Nephron progenitor cell (in vitro differentiated cells): ENCODE data around the gene FGD4.

Experiments used
- DNase-seq: peaks from one replicate; pipeline ENCODE4 v3.0.0; 2021
- H3K27ac Mint-ChIP-seq: 2 replicates; pipeline ENCODE4 v1.8.0; 2021; ENCODE audit warnings: mild to moderate bottlenecking, moderate library complexity, mixed read lengths
- H3K27me3 Mint-ChIP-seq: 2 replicates; pipeline ENCODE4 v1.8.0; 2021; ENCODE audit warnings: mild to moderate bottlenecking, low read depth, mixed read lengths; ENCODE audit not compliant: poor library complexity
- H3K36me3 Mint-ChIP-seq: 2 replicates; pipeline ENCODE4 v1.8.0; 2021; ENCODE audit warnings: low read depth, mixed read lengths
- H3K4me1 Mint-ChIP-seq: 2 replicates; pipeline ENCODE4 v1.8.0; 2021; ENCODE audit warnings: mixed read lengths
- H3K4me3 Mint-ChIP-seq: 2 replicates; pipeline ENCODE4 v1.8.0; 2021; ENCODE audit warnings: mild to moderate bottlenecking, moderate library complexity, mixed read lengths
- H3K9me3 Mint-ChIP-seq: 2 replicates; pipeline ENCODE4 v1.8.0; 2021; ENCODE audit warnings: mild to moderate bottlenecking, moderate library complexity, mixed read lengths
- CTCF ChIP-seq: fragments of 200-600 bp; sonication (generic); IDR thresholded peaks from 2 replicates; pipeline ENCODE4 v1.5.0; 2021; ENCODE audit warnings: antibody characterized with exemption

The FGD4 gene

GRCh38 chr12:32399370-32400113, at the start of gene FGD4:
FGD4 (plus strand) TSS chr12:32399558.
- H3K36me3 Mint-ChIP-seq, result no peaks in the 10 kb centered on the region
- no peak within 1 kb of the TSS for H3K27ac Mint-ChIP-seq
- peak within 1 kb of the TSS; percentile 95 for H3K4me3 Mint-ChIP-seq
- no peaks in the 10 kb centered on the region for H3K9me3 Mint-ChIP-seq
- H3K27me3 Mint-ChIP-seq, result peaks cover 37% of the 10 kb centered on the region
- peaks cover 21% of the 10 kb centered on the region for H3K4me1 Mint-ChIP-seq
- DNase-seq, result peak; percentile 87
- TF ChIP-seq CTCF, result peak; percentile 41

- Mint-ChIP-seq H3K27ac (no peak overlapping the region), H3K27me3 (no peaks in the 10 kb centered on the region), H3K9me3 (no peaks in the 10 kb centered on the region), H3K4me3 (no peak overlapping the region), H3K36me3 (peaks cover 22% of the 10 kb centered on the region), H3K4me1 (no peaks in the 10 kb centered on the region)
- no peak for TF ChIP-seq CTCF
- no peak for DNase-seq
Measured at GRCh38 chr12:32353540-32353939, 45.8 kb upstream of the FGD4 start.

GRCh38 chr12:32357601-32358249, 41.6 kb upstream of the FGD4 start:
- H3K27me3 Mint-ChIP-seq, result peaks cover 4% of the 10 kb centered on the region
- no peak overlapping the region for H3K27ac Mint-ChIP-seq
- peaks cover 32% of the 10 kb centered on the region for H3K36me3 Mint-ChIP-seq
- H3K4me3 Mint-ChIP-seq, result no peak overlapping the region
- no peak for TF ChIP-seq CTCF
- no peaks in the 10 kb centered on the region for H3K9me3 Mint-ChIP-seq
- H3K4me1 Mint-ChIP-seq, result peaks cover 12% of the 10 kb centered on the region
- DNase-seq, result no peak

GRCh38 chr12:32360956-32361355, 38.4 kb upstream of the FGD4 start:
- no peak for TF ChIP-seq CTCF
- Mint-ChIP-seq H3K27me3 (peaks cover 4% of the 10 kb centered on the region), H3K36me3 (peaks cover 30% of the 10 kb centered on the region), H3K4me1 (peaks cover 17% of the 10 kb centered on the region), H3K27ac (no peak overlapping the region), H3K4me3 (no peak overlapping the region), H3K9me3 (no peaks in the 10 kb centered on the region)
- no peak for DNase-seq

GRCh38 chr12:32362892-32363291, 36.5 kb upstream of the FGD4 start:
- no peak for TF ChIP-seq CTCF
- Mint-ChIP-seq H3K4me1 (peaks cover 17% of the 10 kb centered on the region), H3K27me3 (peaks cover 4% of the 10 kb centered on the region), H3K9me3 (no peaks in the 10 kb centered on the region), H3K27ac (no peak overlapping the region), H3K36me3 (peaks cover 19% of the 10 kb centered on the region), H3K4me3 (no peak overlapping the region)
- DNase-seq, result no peak
